NCI-H748 treated with DMSO at 0.1 percent for 48 hours (cell line): ENCODE data around the gene GDAP2.
A peak's percentile ranks its signal among the peaks of the same experiment; 100 is the strongest.

Experiments
- DNase-seq: peaks from one replicate; lab custom pipeline; 2025; lab: John Stamatoyannopoulos, UW

Gene GDAP2

GRCh38 chr1:117841117-117841650 lies 88.2 kb downstream of the GDAP2 start:
- no peak for DNase-seq

- DNase-seq: no peak
These were observed 90.5 kb downstream of the GDAP2 start for GRCh38 chr1:117838911-117839310.

GRCh38 chr1:117836069-117836468 lies 93.4 kb downstream of the GDAP2 start:
- DNase-seq: no peak

- no peak for DNase-seq
These were observed 95.0 kb downstream of the GDAP2 start for GRCh38 chr1:117834416-117834815.

- DNase-seq: no peak
These were observed 97.0 kb downstream of the GDAP2 start for GRCh38 chr1:117832453-117832852.

- DNase-seq: no peak
These were observed 99.2 kb downstream of the GDAP2 start for GRCh38 chr1:117830222-117830621.

- DNase-seq: no peak
These were observed 101.2 kb downstream of the GDAP2 start for GRCh38 chr1:117828201-117828600.

- no peak for DNase-seq
These were observed 102.8 kb downstream of the GDAP2 start for GRCh38 chr1:117826540-117827078.

GRCh38 chr1:117826119-117826518 lies 103.3 kb downstream of the GDAP2 start:
- DNase-seq: no peak

- DNase-seq: no peak
These were observed 104.0 kb downstream of the GDAP2 start for GRCh38 chr1:117825414-117825813.

- DNase-seq: no peak
These were observed 104.8 kb downstream of the GDAP2 start for GRCh38 chr1:117824616-117825015.

GRCh38 chr1:117821774-117822482 lies 107.5 kb downstream of the GDAP2 start:
- DNase-seq: peak; percentile 9

GRCh38 chr1:117821382-117821755 lies 108.1 kb downstream of the GDAP2 start:
- no peak for DNase-seq

- DNase-seq: no peak
These were observed 108.6 kb downstream of the GDAP2 start for GRCh38 chr1:117820694-117821381.

GRCh38 chr1:117820096-117820495 lies 109.3 kb downstream of the GDAP2 start:
- DNase-seq: no peak

GRCh38 chr1:117819301-117819700 lies 110.1 kb downstream of the GDAP2 start:
- DNase-seq: no peak

- DNase-seq: no peak
These were observed 111.0 kb downstream of the GDAP2 start for GRCh38 chr1:117818456-117818855.

GRCh38 chr1:117817629-117818028 lies 111.8 kb downstream of the GDAP2 start:
- DNase-seq: no peak

- no peak for DNase-seq
These were observed 113.5 kb downstream of the GDAP2 start for GRCh38 chr1:117815926-117816325.

- no peak for DNase-seq
These were observed 114.3 kb downstream of the GDAP2 start for GRCh38 chr1:117814856-117815797.
